NCI-H510A treated with DMSO at 0.1 percent for 48 hours (cell line): ENCODE data around the gene MYO18B.
A peak's percentile ranks its signal among the peaks of the same experiment; 100 is the strongest.

Experiments used
- DNase-seq: peaks from one replicate; lab custom pipeline; 2025; lab: John Stamatoyannopoulos, UW

Gene MYO18B

GRCh38 chr22:25714070-25714469, 27.9 kb upstream of the MYO18B start:
- DNase-seq: no peak

GRCh38 chr22:25714739-25715138, 27.2 kb upstream of the MYO18B start:
- DNase-seq: no peak

- DNase-seq: no peak
These were observed 25.4 kb upstream of the MYO18B start for GRCh38 chr22:25716637-25717036.

- no peak for DNase-seq
These were observed 23.7 kb upstream of the MYO18B start for GRCh38 chr22:25718135-25718840.

- no peak for DNase-seq
These were observed 19.8 kb upstream of the MYO18B start for GRCh38 chr22:25722223-25722622.

- DNase-seq: no peak
These were observed 19.4 kb upstream of the MYO18B start for GRCh38 chr22:25722626-25723025.

- DNase-seq: no peak
These were observed 15.7 kb upstream of the MYO18B start for GRCh38 chr22:25726241-25726640.

- DNase-seq: peak; percentile 77
These were observed 13.9 kb upstream of the MYO18B start for GRCh38 chr22:25728071-25728470.

- no peak for DNase-seq
These were observed 12.7 kb upstream of the MYO18B start for GRCh38 chr22:25729016-25729995.

GRCh38 chr22:25735650-25736049, 6.3 kb upstream of the MYO18B start:
- no peak for DNase-seq

- DNase-seq: no peak
These were observed 5.5 kb upstream of the MYO18B start for GRCh38 chr22:25736378-25737011.

- no peak for DNase-seq
These were observed 2.2 kb upstream of the MYO18B start for GRCh38 chr22:25739659-25740344.

- DNase-seq: no peak
These were observed 1.1 kb downstream of the MYO18B start for GRCh38 chr22:25742918-25743708.

- no peak for DNase-seq
These were observed 2.7 kb downstream of the MYO18B start for GRCh38 chr22:25744694-25745093.

- DNase-seq: no peak
These were observed 3.5 kb downstream of the MYO18B start for GRCh38 chr22:25745341-25746011.

GRCh38 chr22:25746012-25746373, 4.0 kb downstream of the MYO18B start:
- DNase-seq: no peak

GRCh38 chr22:25747245-25747944, 5.4 kb downstream of the MYO18B start:
- no peak for DNase-seq

GRCh38 chr22:25748140-25748539, 6.2 kb downstream of the MYO18B start:
- DNase-seq: no peak

- no peak for DNase-seq
These were observed 6.7 kb downstream of the MYO18B start for GRCh38 chr22:25748704-25749103.
